K562 (cell line): ENCODE data around the gene ARHGAP24. TPM values are rescaled to one million over a fixed set of nuclear protein-coding genes. Genes with fewer than 3 reads are reported as not detected.

Source experiments
- ATAC-seq: fragments of 200-7000 bp; cut with Tn5 transposase; 3 replicates; pipeline ENCODE4 v1.9.1; 2020; ENCODE audit warnings: moderate library complexity
- BruUV-seq: library from RNA; stranded (reverse); fragments of 400-500 nt; replicated peaks from 2 replicates; lab custom pipeline; 2021; lab: Mats Ljungman, UMichigan
- CTCF ChIA-PET: fragments of 300-600 bp; formaldehyde crosslinking; extraction: SDS; loops from one replicate; lab custom pipeline; 2021; ENCODE audit warnings: low intra/inter-chr PET ratio; lab: Yijun Ruan, JAX
- POLR2A ChIA-PET: fragments of 300-600, 350-650 bp; sonication (Branson Sonifier 250); formaldehyde crosslinking; extraction: SDS; loops from one replicate; lab custom pipeline; 2021; ENCODE audit warnings: antibody characterized with exemption, inconsistent platforms; lab: Yijun Ruan, JAX
- DNase-seq, 4 experiments: peaks; one replicate each; pipeline versions ENCODE4 v3.0.0 to v3.0.0-alpha.2; 2011 to 2018; ENCODE audit warnings: low spot score in 3 of 4, mixed read lengths in 3 of 4; ENCODE audit errors: extremely low read depth in 1 of 4
- FAIRE-seq: peaks from 2 replicates; lab custom pipeline; 2011; peaks lifted over from hg19 to GRCh38; lab: Jason Lieb, UNC
- H2AFZ ChIP-seq: 2 replicates; pipeline ENCODE4 v1.6.0; 2011; ENCODE audit warnings: low read depth, low read length, control low read depth, inconsistent platforms
- H3K27ac ChIP-seq: fragments of 200-600 bp; 3 replicates; pipeline ENCODE4 v1.8.0; 2011; ENCODE audit warnings: low read depth, mild to moderate bottlenecking, control low read depth, inconsistent platforms, low read length, moderate library complexity, mixed read lengths; ENCODE audit errors: extremely low read depth
- H3K27me3 ChIP-seq, 2 experiments: fragments of 300-600 bp in 1 of 2; 2 replicates in 1 of 2; 3 replicates in 1 of 2; pipeline versions ENCODE4 v1.6.0 to v1.8.0; 2011; ENCODE audit warnings: inconsistent platforms in 2 of 2, low read length in 2 of 2, mild to moderate bottlenecking in 1 of 2, mixed read lengths in 1 of 2, moderate library complexity in 1 of 2; ENCODE audit not compliant: control insufficient read depth in 2 of 2, insufficient read depth in 2 of 2
- H3K36me3 ChIP-seq: fragments of 300-600 bp; 3 replicates; pipeline ENCODE4 v1.8.0; 2011; ENCODE audit warnings: mild to moderate bottlenecking, low read length, inconsistent platforms; ENCODE audit not compliant: control insufficient read depth, insufficient read depth
- H3K4me1 ChIP-seq, 2 experiments: fragments of 200-600 bp in 1 of 2; replicated peaks in 1 of 2; 2 replicates in 1 of 2; 3 replicates in 1 of 2; pipeline versions ENCODE4 v1.5.1 to v1.8.0; 2011; ENCODE audit warnings: inconsistent platforms in 2 of 2, low read length in 2 of 2, mild to moderate bottlenecking in 1 of 2, mixed read lengths in 1 of 2, moderate library complexity in 1 of 2; ENCODE audit not compliant: control insufficient read depth in 2 of 2, insufficient read depth in 2 of 2
- H3K4me2 ChIP-seq: 2 replicates; pipeline ENCODE4 v1.6.1; 2011; ENCODE audit warnings: low read length, control low read depth, inconsistent platforms, mixed read lengths; ENCODE audit not compliant: insufficient read depth
- H3K4me3 ChIP-seq: fragments of 200-600 bp; sonication (generic), shearing (Covaris generic); 2 replicates; pipeline ENCODE4 v1.5.1; 2016; ENCODE audit warnings: control low read depth, inconsistent platforms
- H3K79me2 ChIP-seq: fragments of 200-600 bp; 3 replicates; pipeline ENCODE4 v1.8.0; 2011; ENCODE audit warnings: low read length, inconsistent platforms; ENCODE audit not compliant: control insufficient read depth, insufficient read depth
- H3K9ac ChIP-seq, 2 experiments: 2 replicates each; pipeline versions ENCODE4 v1.6.0 to v1.6.1; 2011; ENCODE audit warnings: low read depth in 2 of 2, low read length in 2 of 2, control low read depth in 1 of 2, inconsistent platforms in 1 of 2, mild to moderate bottlenecking in 1 of 2, mixed read lengths in 1 of 2; ENCODE audit not compliant: insufficient read depth in 1 of 2
- H3K9me1 ChIP-seq: one replicate; pipeline ENCODE4 v1.6.0; 2011; ENCODE audit warnings: inconsistent platforms, mild to moderate bottlenecking, low read length, moderate library complexity; ENCODE audit not compliant: control insufficient read depth, insufficient read depth
- H3K9me3 ChIP-seq: replicated peaks from 2 replicates; pipeline ENCODE4 v1.5.1; 2011; ENCODE audit warnings: low read depth, low read length, inconsistent platforms; ENCODE audit not compliant: control insufficient read depth, insufficient read depth
- H4K20me1 ChIP-seq: replicated peaks from 2 replicates; pipeline ENCODE4 v1.6.1; 2011; ENCODE audit warnings: low read length, inconsistent platforms, mixed read lengths; ENCODE audit not compliant: control insufficient read depth, insufficient read depth
- DACH1 ChIP-seq: fragments of 450-650 bp; IDR thresholded peaks from 2 replicates; pipeline ENCODE4 v1.6.1; 2018; ENCODE audit not compliant: partially characterized antibody
- NONO ChIP-seq, 2 experiments: fragments of 200-400 bp in 1 of 2; fragments of 450-650 bp in 1 of 2; formaldehyde crosslinking in 1 of 2; IDR thresholded peaks; 2 replicates each; pipeline ENCODE4 v1.6.1; 2017; ENCODE audit warnings: low read depth in 2 of 2, mild to moderate bottlenecking in 2 of 2, moderate library complexity in 2 of 2, low read length in 1 of 2
- TSC22D4 ChIP-seq: fragments of 450-650 bp; IDR thresholded peaks from 2 replicates; pipeline ENCODE4 v1.6.1; 2016; ENCODE audit warnings: missing genetic modification characterization, missing biosample characterization, control low read depth
- ZNF3 ChIP-seq: fragments of 250-450 bp; sonication (Bioruptor Pico); IDR thresholded peaks from 2 replicates; pipeline ENCODE4 v1.5.0; 2021; ENCODE audit warnings: mild to moderate bottlenecking, moderate library complexity
- ZNF41 ChIP-seq: fragments of 250-450 bp; sonication (Bioruptor Pico); conservative IDR thresholded peaks from 2 replicates; pipeline ENCODE4 v1.4.0; 2020; ENCODE audit warnings: mild to moderate bottlenecking
- WGBS: fragments of 100-300 bp; shearing (Covaris generic); methylation state at CpG from one replicate; pipeline ENCODE4 v1.1.6; 2016; ENCODE audit warnings: low coverage, mixed read lengths; ENCODE audit not compliant: insufficient coverage; ENCODE audit errors: missing lambda C conversion rate; 5-methylcytosine and 5-hydroxymethylcytosine counted together
- in situ Hi-C: fragments of 300-500 bp; cut with MboI; formaldehyde crosslinking; loops from 4 replicates; pipeline ENCODE4 v1.15.0; 2018; ENCODE audit warnings: inconsistent platforms, mixed read lengths
- intact Hi-C: fragments of 100-400 bp; cut with micrococcal nuclease; formaldehyde crosslinking; loops from 2 replicates; pipeline ENCODE4 v1.14.2; 2022
- polyA plus RNA-seq, 8 experiments: library from polyadenylated mRNA; depleted of rRNA in 4 of 8; stranded (reverse) in 5 of 8; unstranded in 3 of 8; fragments of >200 nt; fragmentation: Nextera tagmentation in 2 of 8; fragmentation: Illumina TruSeq in 1 of 8; extraction: Ambion mirVana in 2 of 8; extraction: Trizol in 1 of 8; gene quantifications; 2 replicates each; pipeline versions ENCODE4 v1.2.1 to v1.2.3, GENCODE V29; 2011 to 2014; ENCODE audit warnings: inconsistent platforms in 1 of 8, missing spikeins in 1 of 8
- total RNA-seq, 7 experiments: library from RNA; depleted of rRNA in 6 of 7; stranded (reverse); fragments of >200 nt in 6 of 7; fragmentation: Illumina TruSeq in 2 of 7; extraction: Trizol in 2 of 7; gene quantifications; 2 replicates each; pipeline versions ENCODE4 v1.2.1 to v1.2.3, GENCODE V29; 2011 to 2021; ENCODE audit warnings: low replicate concordance in 1 of 7
- TF ChIP-seq, protein P1 (sequence below): fragments of 250-450 bp; sonication (Bioruptor Pico); IDR thresholded peaks from 2 replicates; pipeline ENCODE4 v1.8.0; 2021; ENCODE audit warnings: moderate library complexity, mild to moderate bottlenecking, inconsistent platforms
- TF ChIP-seq, protein P2 (sequence below), 2 experiments: fragments of 450-650 bp in 1 of 2; sonication (generic) in 1 of 2; formaldehyde crosslinking in 1 of 2; IDR thresholded peaks; 2 replicates each; pipeline versions ENCODE4 v1.7.1 to v1.9.0; 2016 to 2022; ENCODE audit warnings: inconsistent platforms in 1 of 2, mild to moderate bottlenecking in 1 of 2, missing genetic modification reagents in 1 of 2

The ARHGAP24 gene
- total and polyA plus RNA-seq, 9 of the 15 experiments (the other 6 are each of a cell fraction or from before 2014, with no cell fraction given) = 8.0 to 22.6 (median 14.0) TPM

DNA sequence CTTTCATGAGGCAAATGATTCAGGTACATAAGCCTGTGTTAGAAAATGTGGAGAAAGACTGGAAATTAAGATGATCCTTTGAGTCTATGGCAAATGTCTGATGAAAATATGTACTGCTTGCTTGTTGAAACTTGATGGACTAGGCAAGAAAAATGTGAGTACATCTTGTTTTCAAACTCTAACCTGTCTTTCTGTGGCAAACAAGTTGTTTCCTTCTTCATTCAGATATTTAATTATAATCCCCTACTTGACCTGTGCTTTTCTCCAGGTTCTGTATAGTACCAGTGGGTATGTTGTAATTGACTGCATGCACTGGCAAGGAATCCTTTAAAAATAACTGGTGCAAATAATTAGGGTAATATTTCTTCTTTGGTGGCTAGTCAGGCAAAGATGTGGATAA lies 136.7 kb downstream of the ARHGAP24 start:
- Histone ChIP-seq H4K20me1 (no peaks in the 10 kb centered on the region), H3K4me3 (no peak overlapping the region), H2AFZ (no peak overlapping the region), H3K27me3 (no peaks in the 10 kb centered on the region), H3K79me2 (no peaks in the 10 kb centered on the region), H3K4me1 (no peaks in the 10 kb centered on the region), H3K9me3 (no peaks in the 10 kb centered on the region), H3K9ac (no peak overlapping the region), H3K36me3 (no peaks in the 10 kb centered on the region), H3K27ac (no peak overlapping the region), H3K9me1 (no peaks in the 10 kb centered on the region), H3K4me2 (no peak overlapping the region)
- ATAC-seq (no peak), FAIRE-seq (no peak), DNase-seq (no peak)
- intact Hi-C loops (no loop called here), in situ Hi-C loops (no loop called here)
- TF ChIP-seq TSC22D4 (tag) = no peak
- TF ChIP-seq ZNF3 (CRISPR knock-in tag) = no peak
- TF ChIP-seq, protein P1, sequence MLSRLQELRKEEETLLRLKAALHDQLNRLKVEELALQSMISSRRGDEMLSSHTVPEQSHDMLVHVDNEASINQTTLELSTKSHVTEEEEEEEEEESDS (CRISPR knock-in tag) = no peak
- no peak for TF ChIP-seq NONO (IDR thresholded peaks at IDR 0.05; ENCODE audit: low read depth in 2 of 2, low read length in 1 of 2)
- no peak for TF ChIP-seq DACH1
- no TSS peak for BruUV-seq
- ChIA-PET POLR2A (no interaction called here), CTCF (no interaction called here)

- H3K4me3 ChIP-seq = no peak overlapping the region
- CTCF ChIA-PET = no interaction called here
- H3K4me2 ChIP-seq = no peak overlapping the region
- FAIRE-seq (no peak), DNase-seq (no peak), ATAC-seq (no peak)
- in situ Hi-C loops (no loop called here), intact Hi-C loops (no loop called here)
- no TSS peak for BruUV-seq
- no peak overlapping the region for H3K27ac ChIP-seq
- H3K4me1 ChIP-seq = no peaks in the 10 kb centered on the region
- H3K36me3 ChIP-seq = no peaks in the 10 kb centered on the region
- no peaks in the 10 kb centered on the region for H4K20me1 ChIP-seq
- no peaks in the 10 kb centered on the region for H3K9me1 ChIP-seq
- no peak overlapping the region for H3K9ac ChIP-seq
- no peaks in the 10 kb centered on the region for H3K79me2 ChIP-seq
- H3K27me3 ChIP-seq = no peaks in the 10 kb centered on the region
- no peaks in the 10 kb centered on the region for H3K9me3 ChIP-seq
- no peak overlapping the region for H2AFZ ChIP-seq
- POLR2A ChIA-PET = no interaction called here
- WGBS = 60% methylated on average over 1 of the region's 1 CpG
- no peak for TF ChIP-seq ZNF41 (CRISPR knock-in tag)
- TF ChIP-seq, protein P2, sequence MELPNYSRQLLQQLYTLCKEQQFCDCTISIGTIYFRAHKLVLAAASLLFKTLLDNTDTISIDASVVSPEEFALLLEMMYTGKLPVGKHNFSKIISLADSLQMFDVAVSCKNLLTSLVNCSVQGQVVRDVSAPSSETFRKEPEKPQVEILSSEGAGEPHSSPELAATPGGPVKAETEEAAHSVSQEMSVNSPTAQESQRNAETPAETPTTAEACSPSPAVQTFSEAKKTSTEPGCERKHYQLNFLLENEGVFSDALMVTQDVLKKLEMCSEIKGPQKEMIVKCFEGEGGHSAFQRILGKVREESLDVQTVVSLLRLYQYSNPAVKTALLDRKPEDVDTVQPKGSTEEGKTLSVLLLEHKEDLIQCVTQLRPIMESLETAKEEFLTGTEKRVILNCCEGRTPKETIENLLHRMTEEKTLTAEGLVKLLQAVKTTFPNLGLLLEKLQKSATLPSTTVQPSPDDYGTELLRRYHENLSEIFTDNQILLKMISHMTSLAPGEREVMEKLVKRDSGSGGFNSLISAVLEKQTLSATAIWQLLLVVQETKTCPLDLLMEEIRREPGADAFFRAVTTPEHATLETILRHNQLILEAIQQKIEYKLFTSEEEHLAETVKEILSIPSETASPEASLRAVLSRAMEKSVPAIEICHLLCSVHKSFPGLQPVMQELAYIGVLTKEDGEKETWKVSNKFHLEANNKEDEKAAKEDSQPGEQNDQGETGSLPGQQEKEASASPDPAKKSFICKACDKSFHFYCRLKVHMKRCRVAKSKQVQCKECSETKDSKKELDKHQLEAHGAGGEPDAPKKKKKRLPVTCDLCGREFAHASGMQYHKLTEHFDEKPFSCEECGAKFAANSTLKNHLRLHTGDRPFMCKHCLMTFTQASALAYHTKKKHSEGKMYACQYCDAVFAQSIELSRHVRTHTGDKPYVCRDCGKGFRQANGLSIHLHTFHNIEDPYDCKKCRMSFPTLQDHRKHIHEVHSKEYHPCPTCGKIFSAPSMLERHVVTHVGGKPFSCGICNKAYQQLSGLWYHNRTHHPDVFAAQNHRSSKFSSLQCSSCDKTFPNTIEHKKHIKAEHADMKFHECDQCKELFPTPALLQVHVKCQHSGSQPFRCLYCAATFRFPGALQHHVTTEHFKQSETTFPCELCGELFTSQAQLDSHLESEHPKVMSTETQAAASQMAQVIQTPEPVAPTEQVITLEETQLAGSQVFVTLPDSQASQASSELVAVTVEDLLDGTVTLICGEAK (IDR thresholded peaks at IDR 0.05) = peak; percentile 63; the same call in 1 of the 2 replicates
- TF ChIP-seq, protein P2 (CRISPR knock-in tag; IDR thresholded peaks at IDR 0.05) = peak; percentile 56
These were observed 139.0 kb downstream of the ARHGAP24 start for GRCh38 chr4:85613901-85614300.
